PC-3 (cell line): Measurements from ENCODE around the gene CYP4V2.

Source experiments
- EZH2 ChIP-seq: fragments of 300-600 bp; sonication (generic); IDR thresholded peaks from one replicate; pipeline ENCODE4 v1.6.1; 2017; ENCODE audit warnings: antibody characterized with exemption, mild to moderate bottlenecking, low read length; ENCODE audit not compliant: unreplicated experiment
- TF ChIP-seq, protein P1 (sequence below): fragments of 300-600 bp; sonication (generic); conservative IDR thresholded peaks from 2 replicates; pipeline ENCODE4 v1.5.1; 2017; ENCODE audit warnings: antibody characterized with exemption, low read depth, mild to moderate bottlenecking, low read length

DNA sequence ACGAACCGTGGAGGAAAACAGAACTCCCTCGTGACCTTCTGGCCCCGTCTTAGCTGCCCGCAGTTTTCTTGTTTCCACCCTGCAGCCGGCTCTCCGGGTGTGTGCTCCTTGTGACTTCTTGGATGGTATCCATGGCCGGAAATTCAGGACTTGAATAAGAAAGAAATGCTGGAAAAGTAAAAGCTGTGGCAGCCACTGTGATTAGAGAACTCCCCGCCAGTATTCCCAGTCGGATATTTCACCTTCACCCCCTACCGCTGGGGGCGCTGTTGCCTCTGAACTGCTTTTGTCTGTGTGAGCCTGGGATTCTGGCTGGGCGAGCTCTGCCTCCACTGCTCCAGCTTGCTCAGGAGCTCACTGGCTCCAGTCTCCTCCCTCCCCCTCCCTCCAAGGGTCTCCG is 41.5 kb upstream of the CYP4V2 start:
- TF ChIP-seq EZH2, result no peak
- TF ChIP-seq, protein P1, sequence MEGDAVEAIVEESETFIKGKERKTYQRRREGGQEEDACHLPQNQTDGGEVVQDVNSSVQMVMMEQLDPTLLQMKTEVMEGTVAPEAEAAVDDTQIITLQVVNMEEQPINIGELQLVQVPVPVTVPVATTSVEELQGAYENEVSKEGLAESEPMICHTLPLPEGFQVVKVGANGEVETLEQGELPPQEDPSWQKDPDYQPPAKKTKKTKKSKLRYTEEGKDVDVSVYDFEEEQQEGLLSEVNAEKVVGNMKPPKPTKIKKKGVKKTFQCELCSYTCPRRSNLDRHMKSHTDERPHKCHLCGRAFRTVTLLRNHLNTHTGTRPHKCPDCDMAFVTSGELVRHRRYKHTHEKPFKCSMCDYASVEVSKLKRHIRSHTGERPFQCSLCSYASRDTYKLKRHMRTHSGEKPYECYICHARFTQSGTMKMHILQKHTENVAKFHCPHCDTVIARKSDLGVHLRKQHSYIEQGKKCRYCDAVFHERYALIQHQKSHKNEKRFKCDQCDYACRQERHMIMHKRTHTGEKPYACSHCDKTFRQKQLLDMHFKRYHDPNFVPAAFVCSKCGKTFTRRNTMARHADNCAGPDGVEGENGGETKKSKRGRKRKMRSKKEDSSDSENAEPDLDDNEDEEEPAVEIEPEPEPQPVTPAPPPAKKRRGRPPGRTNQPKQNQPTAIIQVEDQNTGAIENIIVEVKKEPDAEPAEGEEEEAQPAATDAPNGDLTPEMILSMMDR, result peak; percentile 63
